Stimulated activated CD4-positive, alpha-beta T cell treated with anti-CD3 and anti-CD28 coated beads, Interleukin-1b, Interleukin-23, amount 100 ng/mL, for 24 hours (primary cell): ENCODE data around the gene DGCR6.
"Not testable (repeated sequence)": the region's sequence is repeated elsewhere in the genome, so short reads cannot be mapped to it uniquely, and the experiment has no call there.

ENCODE experiments used
- DNase-seq, 4 experiments: peaks; one replicate each; pipeline ENCODE4 v3.0.0-alpha.2; 2020; ENCODE audit warnings: low read depth in 4 of 4, low spot score in 1 of 4

DGCR6 gene

DNA sequence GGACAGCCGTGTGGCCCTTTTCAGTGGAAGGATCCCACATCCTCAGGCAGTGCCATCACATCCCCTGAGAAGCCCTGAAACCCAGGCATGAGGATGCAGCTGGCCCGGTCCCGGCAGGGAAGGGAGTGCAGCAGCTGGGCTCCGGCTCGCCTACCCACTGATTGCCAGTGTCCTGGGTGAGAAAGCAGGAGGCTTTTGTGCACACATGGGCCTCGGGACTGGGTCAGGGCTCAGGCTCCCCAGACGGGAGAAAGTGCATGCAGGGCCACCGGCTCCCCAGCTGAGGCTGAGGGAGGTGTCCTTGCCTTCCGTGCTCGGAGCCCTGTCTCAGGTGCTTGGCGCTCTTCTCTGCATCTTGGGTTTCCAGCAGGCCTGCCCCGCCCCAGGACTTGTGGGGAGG, 53.6 kb downstream of the DGCR6 start:
- DNase-seq = not testable (repeated sequence)

DNA sequence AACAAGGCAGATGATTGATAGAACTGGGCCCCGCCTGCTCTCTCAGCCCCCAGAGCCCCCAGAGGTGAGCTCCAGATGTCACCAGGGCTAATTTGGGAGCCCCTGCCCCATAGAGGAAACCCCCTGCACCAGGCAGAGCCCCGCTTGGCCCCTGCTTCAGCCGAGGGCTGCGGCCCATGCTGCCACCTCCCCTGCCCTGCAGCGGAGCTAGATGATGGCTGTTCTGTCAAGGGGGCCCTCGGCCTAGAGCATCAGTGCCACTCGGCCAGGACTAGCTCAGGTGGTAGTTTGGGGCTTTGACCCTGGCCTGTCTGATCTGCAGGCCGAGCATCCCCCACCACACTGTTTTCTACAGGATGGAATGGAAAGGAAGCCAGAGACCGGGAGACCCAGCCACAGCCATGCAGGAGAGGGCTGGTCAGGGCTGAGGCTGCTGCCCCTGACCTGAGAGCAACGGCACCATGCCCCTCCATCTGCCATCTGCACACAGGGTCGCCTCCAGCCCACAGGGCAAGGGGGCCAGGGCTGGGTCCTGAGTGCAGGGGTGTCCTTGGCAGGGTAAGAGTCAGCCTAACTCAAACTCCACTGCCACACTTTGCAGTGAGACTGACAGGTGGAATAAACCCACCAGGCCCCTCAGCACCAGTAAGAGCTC, 54.2 kb downstream of the DGCR6 start:
- DNase-seq = not testable (repeated sequence)

DNA sequence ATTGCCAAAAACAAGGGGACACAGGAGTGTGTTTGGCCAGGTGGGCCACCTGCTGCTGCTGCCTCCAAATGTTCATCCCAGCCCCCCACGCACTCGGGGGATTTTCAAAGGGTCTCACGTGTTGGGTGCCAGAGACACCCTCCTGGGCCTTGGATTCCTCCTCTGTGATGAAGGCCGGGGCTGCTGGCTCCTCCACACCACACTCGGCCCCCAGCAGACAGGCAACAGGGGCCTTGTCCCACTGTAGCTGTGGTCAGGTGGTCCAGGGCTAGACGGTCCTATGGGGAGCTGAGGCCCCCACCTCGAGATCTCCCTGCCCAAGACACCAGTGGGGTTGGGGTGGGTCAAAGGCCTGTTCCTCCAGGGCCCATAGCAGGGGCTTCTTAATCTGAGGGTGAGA, 55.1 kb downstream of the DGCR6 start:
- not testable (repeated sequence) for DNase-seq
